Measurements from ENCODE around the gene CMTM6. TPM values are rescaled to one million over a fixed set of nuclear protein-coding genes. Genes with fewer than 3 reads are reported as not detected.

Gene CMTM6
- total and polyA plus RNA-seq, 7 donors, result 19.9 to 82.0 (median 37.7) TPM

DNA sequence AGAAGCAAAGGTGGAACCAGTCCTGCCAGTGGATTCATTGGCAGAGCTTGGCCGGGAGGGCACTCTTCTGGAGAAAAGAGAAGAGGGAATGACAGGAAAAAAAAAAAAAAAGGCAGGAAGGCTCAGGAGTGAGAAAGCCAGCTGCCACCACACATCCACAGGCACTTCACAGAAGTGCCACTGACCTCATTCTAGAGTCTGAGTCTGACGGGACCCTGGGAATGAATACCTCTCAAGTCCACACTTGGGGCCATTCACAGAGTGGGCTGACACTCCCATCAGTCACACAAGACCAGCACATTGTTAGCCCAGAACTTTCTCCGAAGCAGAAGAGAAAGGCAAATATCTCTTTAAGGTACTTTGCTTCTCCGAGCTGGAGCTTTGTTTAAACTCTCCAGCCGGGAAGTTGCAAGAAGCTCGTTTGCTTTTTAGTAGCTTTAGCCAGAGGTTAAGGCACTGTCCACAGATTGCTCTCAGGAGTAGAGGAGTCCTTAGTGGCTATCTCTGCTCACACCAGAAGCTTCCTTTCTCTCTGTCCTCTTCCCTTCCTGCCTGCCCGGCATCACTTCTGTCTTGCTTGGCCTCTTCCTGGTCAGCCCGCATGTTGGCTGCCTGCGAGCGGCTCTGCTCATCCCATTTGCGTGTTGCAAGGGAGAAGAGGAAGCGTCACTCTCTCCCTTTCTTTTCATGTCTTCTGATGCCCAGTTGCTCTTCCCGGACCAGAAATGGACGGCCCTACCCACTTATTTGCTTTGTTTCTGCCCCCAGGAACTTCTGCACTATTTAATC, 53.8 kb downstream of the CMTM6 start:
- Histone ChIP-seq H3K27me3 (no peaks in the 10 kb centered on the region), H3K36me3 (no peaks in the 10 kb centered on the region), H3K9me3 (peaks cover 0 to 3% (median 0%) of the 10 kb centered on the region in 4 donors), H3K27ac (no peak overlapping the region), H3K4me3 (no peak overlapping the region), H3K4me1 (no peaks in the 10 kb centered on the region)
- 89 to 91% methylated on average over 14 of the region's 14 CpGs for WGBS, 2 donors
- intact Hi-C loops (cut with DNase I), result no loop called here
- TF ChIP-seq POLR2AphosphoS5 (IDR thresholded peaks at IDR 0.05) (no peak), EP300 (IDR thresholded peaks at IDR 0.05) (no peak), POLR2A (IDR thresholded peaks at IDR 0.05) (no peak)
- TF ChIP-seq, protein P1, sequence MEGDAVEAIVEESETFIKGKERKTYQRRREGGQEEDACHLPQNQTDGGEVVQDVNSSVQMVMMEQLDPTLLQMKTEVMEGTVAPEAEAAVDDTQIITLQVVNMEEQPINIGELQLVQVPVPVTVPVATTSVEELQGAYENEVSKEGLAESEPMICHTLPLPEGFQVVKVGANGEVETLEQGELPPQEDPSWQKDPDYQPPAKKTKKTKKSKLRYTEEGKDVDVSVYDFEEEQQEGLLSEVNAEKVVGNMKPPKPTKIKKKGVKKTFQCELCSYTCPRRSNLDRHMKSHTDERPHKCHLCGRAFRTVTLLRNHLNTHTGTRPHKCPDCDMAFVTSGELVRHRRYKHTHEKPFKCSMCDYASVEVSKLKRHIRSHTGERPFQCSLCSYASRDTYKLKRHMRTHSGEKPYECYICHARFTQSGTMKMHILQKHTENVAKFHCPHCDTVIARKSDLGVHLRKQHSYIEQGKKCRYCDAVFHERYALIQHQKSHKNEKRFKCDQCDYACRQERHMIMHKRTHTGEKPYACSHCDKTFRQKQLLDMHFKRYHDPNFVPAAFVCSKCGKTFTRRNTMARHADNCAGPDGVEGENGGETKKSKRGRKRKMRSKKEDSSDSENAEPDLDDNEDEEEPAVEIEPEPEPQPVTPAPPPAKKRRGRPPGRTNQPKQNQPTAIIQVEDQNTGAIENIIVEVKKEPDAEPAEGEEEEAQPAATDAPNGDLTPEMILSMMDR (IDR thresholded peaks at IDR 0.05), result no peak
- DNase-seq, result peak; percentile 58

DNA sequence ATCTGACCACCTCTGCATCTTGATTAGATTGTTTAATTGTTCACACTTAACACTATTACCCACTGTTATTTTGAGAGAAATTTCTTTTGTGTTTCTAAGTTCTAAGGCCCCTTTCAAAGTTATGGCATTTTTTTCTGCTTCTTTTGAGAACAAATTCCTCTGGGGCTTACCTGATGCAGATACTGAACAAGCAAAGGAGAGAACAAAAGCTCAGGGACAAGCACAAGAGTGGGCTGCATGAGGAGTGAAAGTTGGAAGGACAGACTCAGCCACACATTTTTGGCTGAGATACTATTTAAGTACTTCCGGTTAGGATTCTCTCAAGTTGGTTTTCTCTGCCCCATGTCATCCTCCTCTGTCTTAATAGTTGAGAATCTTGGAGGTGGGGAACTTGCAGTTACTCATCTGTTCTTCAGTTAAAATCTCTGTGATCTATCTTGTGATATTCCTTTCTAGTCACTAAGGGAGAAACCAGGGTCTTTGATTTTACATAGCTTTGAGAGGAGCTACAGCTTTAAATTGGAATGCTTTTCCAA, 54.7 kb downstream of the CMTM6 start:
- Histone ChIP-seq H3K4me1 (no peaks in the 10 kb centered on the region), H3K27me3 (no peaks in the 10 kb centered on the region), H3K9me3 (peaks cover 0 to 3% (median 0%) of the 10 kb centered on the region in 4 donors), H3K4me3 (no peak overlapping the region), H3K36me3 (no peaks in the 10 kb centered on the region), H3K27ac (no peak overlapping the region)
- TF ChIP-seq, protein P1 (IDR thresholded peaks at IDR 0.05), result no peak
- no peak for TF ChIP-seq POLR2A (IDR thresholded peaks at IDR 0.05)
- TF ChIP-seq EP300 (IDR thresholded peaks at IDR 0.05), result no peak
- TF ChIP-seq POLR2AphosphoS5 (IDR thresholded peaks at IDR 0.05), result no peak
- WGBS, 2 donors, result 84 to 94% methylated on average over 1 of the region's 1 CpG
- no peak for DNase-seq
- intact Hi-C loops (cut with DNase I), result no loop called here

DNA sequence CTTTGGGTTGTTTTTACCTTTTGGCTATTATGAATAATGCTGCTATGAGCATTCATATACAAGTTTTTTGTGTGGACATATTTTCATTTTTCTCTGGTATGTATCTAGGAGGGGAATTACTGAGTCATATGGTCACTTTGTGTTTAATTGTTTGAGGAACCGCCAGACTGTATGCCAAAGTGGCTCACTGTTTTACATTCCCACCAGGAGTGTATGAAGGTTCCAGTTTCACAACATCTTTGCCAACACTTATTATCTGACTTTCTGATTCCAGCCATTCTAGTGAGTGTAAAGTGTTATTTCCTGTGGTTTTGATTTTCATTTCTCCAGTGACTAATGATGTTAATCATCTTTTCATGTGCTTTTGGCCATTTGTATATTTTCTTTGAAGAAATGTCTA, 59.2 kb downstream of the CMTM6 start:
- no peaks in the 10 kb centered on the region for H3K27me3 ChIP-seq
- TF ChIP-seq EP300 (IDR thresholded peaks at IDR 0.05), result no peak
- TF ChIP-seq POLR2AphosphoS5 (IDR thresholded peaks at IDR 0.05), result no peak
- no peak for TF ChIP-seq POLR2A (IDR thresholded peaks at IDR 0.05)
- TF ChIP-seq, protein P1 (IDR thresholded peaks at IDR 0.05), result no peak
- no peak overlapping the region for H3K27ac ChIP-seq
- WGBS, 2 donors, result 39 to 69% methylated on average over 1 of the region's 1 CpG
- H3K36me3 ChIP-seq, result no peaks in the 10 kb centered on the region
- peaks cover 0 to 3% (median 0%) of the 10 kb centered on the region in 4 donors for H3K9me3 ChIP-seq
- no peaks in the 10 kb centered on the region for H3K4me1 ChIP-seq
- no peak for DNase-seq
- intact Hi-C loops (cut with DNase I), result no loop called here
- no peak overlapping the region for H3K4me3 ChIP-seq

DNA sequence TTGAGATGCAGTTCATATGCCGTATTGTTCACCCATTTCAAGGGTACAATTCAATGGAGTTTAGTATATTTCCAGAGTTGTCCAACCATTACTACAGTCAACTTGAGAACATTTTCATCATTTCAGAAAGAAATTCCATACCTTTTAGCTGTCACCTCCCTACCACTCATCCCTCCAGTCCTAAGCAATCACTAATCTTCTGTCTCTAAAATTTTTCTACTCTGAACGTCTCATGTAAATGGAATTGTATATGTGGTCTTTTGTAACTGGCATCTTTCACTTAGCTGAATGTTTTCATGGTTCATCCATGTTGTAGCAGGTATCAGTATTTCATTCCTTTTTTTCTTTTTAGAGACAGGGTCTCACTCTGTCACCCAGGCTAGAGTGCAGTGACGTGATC, 59.9 kb downstream of the CMTM6 start:
- intact Hi-C loops (cut with DNase I), result no loop called here
- Histone ChIP-seq H3K4me1 (no peaks in the 10 kb centered on the region), H3K27ac (no peak overlapping the region), H3K36me3 (no peaks in the 10 kb centered on the region), H3K9me3 (peaks cover 0 to 3% (median 0%) of the 10 kb centered on the region in 4 donors), H3K27me3 (no peaks in the 10 kb centered on the region), H3K4me3 (no peak overlapping the region)
- no peak for DNase-seq
- 94 to 97% methylated on average over 3 of the region's 3 CpGs for WGBS, 2 donors
- no peak for TF ChIP-seq EP300 (IDR thresholded peaks at IDR 0.05)
- no peak for TF ChIP-seq POLR2AphosphoS5 (IDR thresholded peaks at IDR 0.05)
- TF ChIP-seq, protein P1 (IDR thresholded peaks at IDR 0.05), result no peak
- TF ChIP-seq POLR2A (IDR thresholded peaks at IDR 0.05), result no peak

Data from sigmoid colon (tissue), 7 donors.